Upper lobe of left lung (tissue), 6 donors: ENCODE data around the gene PLA2G2A. TPM values are rescaled to one million over a fixed set of nuclear protein-coding genes. Genes with fewer than 3 reads are reported as not detected.

Experiments
- ATAC-seq, 2 donors: fragments of 200-7000 bp; cut with Tn5 transposase; one replicate each; pipeline ENCODE4 v1.9.1; 2022; ENCODE audit warnings: mild to moderate bottlenecking in 2 of 2, moderate library complexity in 2 of 2; ENCODE audit not compliant: low FRiP score in 2 of 2
- DNase-seq, 2 donors: peaks; one replicate each; pipeline ENCODE4 v3.0.0-alpha.2; 2019 to 2020
- H3K27ac ChIP-seq, 4 donors: fragments of 200-600 bp; sonication (generic); one replicate each; pipeline ENCODE4 v1.5.1; 2016 to 2019
- H3K27me3 ChIP-seq, 4 donors: fragments of 200-600 bp; sonication (generic); one replicate each; pipeline ENCODE4 v1.5.1; 2017 to 2019
- H3K36me3 ChIP-seq, 4 donors: fragments of 200-600 bp; sonication (generic); one replicate each; pipeline ENCODE4 v1.5.1; 2016 to 2019
- H3K4me1 ChIP-seq, 4 donors: fragments of 200-600 bp; sonication (generic); one replicate each; pipeline ENCODE4 v1.5.1; 2018 to 2019
- H3K4me3 ChIP-seq, 4 donors: fragments of 200-600 bp; sonication (generic); one replicate each; pipeline ENCODE4 v1.5.1; 2017 to 2019; ENCODE audit warnings: mild to moderate bottlenecking in 2 of 4, moderate library complexity in 1 of 4
- H3K9me3 ChIP-seq, 4 donors: fragments of 200-600 bp; sonication (generic); one replicate each; pipeline ENCODE4 v1.5.1; 2018 to 2019
- CTCF ChIP-seq, 6 experiments: fragments of 450-650 bp in 4 of 6; fragments of 200-600 bp in 2 of 6; sonication (generic) in 2 of 6; IDR thresholded peaks; one replicate each; pipeline ENCODE4 v1.5.1; 2016 to 2019; ENCODE audit warnings: antibody characterized with exemption in 6 of 6
- EP300 ChIP-seq, 4 donors: sonication (generic); formaldehyde crosslinking; IDR thresholded peaks; one replicate each; pipeline ENCODE4 v1.5.1; 2017; ENCODE audit warnings: antibody characterized with exemption in 4 of 4, control low read depth in 2 of 4
- POLR2A ChIP-seq, 4 donors: fragments of 450-650 bp; IDR thresholded peaks; one replicate each; pipeline ENCODE4 v1.5.1; 2016 to 2017; ENCODE audit warnings: antibody characterized with exemption in 4 of 4, mild to moderate bottlenecking in 2 of 4
- POLR2AphosphoS5 ChIP-seq, 2 donors: sonication (generic); formaldehyde crosslinking; IDR thresholded peaks; one replicate each; pipeline ENCODE4 v1.5.1; 2017; ENCODE audit warnings: antibody characterized with exemption in 2 of 2
- WGBS, 2 donors: methylation state at CpG; one replicate each; pipeline ENCODE4 v1.1.5; 2017 to 2018; 5-methylcytosine and 5-hydroxymethylcytosine counted together
- total RNA-seq, 6 donors: library from RNA; depleted of rRNA in 4 of 6; stranded (reverse); fragments of >200 nt in 4 of 6; gene quantifications; one replicate each; pipeline versions ENCODE4 v1.1.0 to v1.2.1, GENCODE V29; 2016 to 2021
- donor health status: DM: no; HTN: no; CAD: no; lungs with moderate emphysema.
- donor health status: DM: no; HTN: yes; CAD: no; lungs with severe emphysema.

PLA2G2A gene
- total RNA-seq, 6 donors from 2014 or later, result 0.76 to 136 (median 14.9) TPM; not detected in 1

GRCh38 chr1:19949016-19949415 lies 30.4 kb downstream of the PLA2G2A start:
- Histone ChIP-seq H3K9me3 (peaks cover 0 to 3% (median 0%) of the 10 kb centered on the region in 4 donors), H3K27ac (no peak overlapping the region), H3K4me1 (no peaks in the 10 kb centered on the region), H3K27me3 (no peaks in the 10 kb centered on the region), H3K36me3 (no peaks in the 10 kb centered on the region), H3K4me3 (no peak overlapping the region)
- TF ChIP-seq EP300 (IDR thresholded peaks at IDR 0.05) (no peak), POLR2A (IDR thresholded peaks at IDR 0.05) (no peak), POLR2AphosphoS5 (IDR thresholded peaks at IDR 0.05) (no peak), CTCF (IDR thresholded peaks at IDR 0.05) (no peak)
- ATAC-seq (peak in 1 of 2 donors; percentile 69), DNase-seq (no peak)
- WGBS, 2 donors, result 57 to 67% methylated on average over 1 to 2 of the region's 2 CpGs

- Histone ChIP-seq H3K4me1 (no peaks in the 10 kb centered on the region), H3K27me3 (no peaks in the 10 kb centered on the region), H3K36me3 (no peaks in the 10 kb centered on the region), H3K9me3 (no peaks in the 10 kb centered on the region), H3K27ac (no peak overlapping the region), H3K4me3 (no peak overlapping the region)
- ATAC-seq (no peak), DNase-seq (no peak)
- TF ChIP-seq POLR2A (IDR thresholded peaks at IDR 0.05) (no peak), EP300 (IDR thresholded peaks at IDR 0.05) (no peak), POLR2AphosphoS5 (IDR thresholded peaks at IDR 0.05) (no peak), CTCF (IDR thresholded peaks at IDR 0.05) (no peak)
- 56 to 69% methylated on average over 3 of the region's 3 CpGs for WGBS, 2 donors
These were observed 32.4 kb downstream of the PLA2G2A start for GRCh38 chr1:19946971-19947370.

GRCh38 chr1:19946331-19946751 lies 33.1 kb downstream of the PLA2G2A start:
- H3K27ac ChIP-seq, result no peak overlapping the region
- H3K27me3 ChIP-seq, result no peaks in the 10 kb centered on the region
- DNase-seq (no peak), ATAC-seq (no peak)
- H3K4me1 ChIP-seq, result no peaks in the 10 kb centered on the region
- TF ChIP-seq CTCF (IDR thresholded peaks at IDR 0.05), result no peak
- TF ChIP-seq POLR2A (IDR thresholded peaks at IDR 0.05), result no peak
- TF ChIP-seq POLR2AphosphoS5 (IDR thresholded peaks at IDR 0.05), result no peak
- TF ChIP-seq EP300 (IDR thresholded peaks at IDR 0.05), result no peak
- no peaks in the 10 kb centered on the region for H3K36me3 ChIP-seq
- WGBS, 2 donors, result 35 to 52% methylated on average over 6 of the region's 6 CpGs
- H3K9me3 ChIP-seq, result no peaks in the 10 kb centered on the region
- H3K4me3 ChIP-seq, result no peak overlapping the region

- Histone ChIP-seq H3K4me1 (no peaks in the 10 kb centered on the region), H3K9me3 (no peaks in the 10 kb centered on the region), H3K27ac (no peak overlapping the region), H3K27me3 (no peaks in the 10 kb centered on the region), H3K4me3 (no peak overlapping the region), H3K36me3 (no peaks in the 10 kb centered on the region)
- WGBS, 2 donors, result 15 to 23% methylated on average over 2 of the region's 2 CpGs
- DNase-seq (no peak), ATAC-seq (no peak)
- no peak for TF ChIP-seq EP300 (IDR thresholded peaks at IDR 0.05)
- no peak for TF ChIP-seq POLR2A (IDR thresholded peaks at IDR 0.05)
- no peak for TF ChIP-seq POLR2AphosphoS5 (IDR thresholded peaks at IDR 0.05)
- TF ChIP-seq CTCF (IDR thresholded peaks at IDR 0.05), result no peak
These were observed 33.5 kb downstream of the PLA2G2A start for GRCh38 chr1:19945914-19946313.

GRCh38 chr1:19942657-19943056 lies 36.8 kb downstream of the PLA2G2A start:
- Histone ChIP-seq H3K36me3 (no peaks in the 10 kb centered on the region), H3K27ac (no peak overlapping the region), H3K4me1 (no peaks in the 10 kb centered on the region), H3K4me3 (no peak overlapping the region), H3K9me3 (no peaks in the 10 kb centered on the region), H3K27me3 (no peaks in the 10 kb centered on the region)
- DNase-seq (no peak), ATAC-seq (no peak)
- TF ChIP-seq EP300 (IDR thresholded peaks at IDR 0.05) (no peak), CTCF (IDR thresholded peaks at IDR 0.05) (no peak), POLR2A (IDR thresholded peaks at IDR 0.05) (no peak), POLR2AphosphoS5 (IDR thresholded peaks at IDR 0.05) (no peak)
- 91 to 100% methylated on average over 2 of the region's 2 CpGs for WGBS, 2 donors
